Endothelial cell of umbilical vein (primary cell): ENCODE data around the gene DPP10. TPM values are rescaled to one million over a fixed set of nuclear protein-coding genes. Genes with fewer than 3 reads are reported as not detected.

Source experiments
- BruUV-seq: library from RNA; stranded (reverse); fragments of 400-500 nt; replicated peaks from 2 replicates; lab custom pipeline; 2021; lab: Mats Ljungman, UMichigan
- CTCF ChIA-PET: fragments of 300-600, 350-600 bp; sonication (Branson Sonifier 250); formaldehyde crosslinking; loops from one replicate; lab custom pipeline; 2021; ENCODE audit warnings: antibody characterized with exemption, inconsistent platforms; lab: Charles Lee
- POLR2A ChIA-PET: fragments of 300-600, 350-600 bp; sonication (Branson Sonifier 250); formaldehyde crosslinking; loops from one replicate; lab custom pipeline; 2021; ENCODE audit warnings: antibody characterized with exemption, inconsistent platforms; lab: Charles Lee
- DNase-seq: peaks from one replicate; pipeline ENCODE4 v3.0.0-alpha.2; 2011; ENCODE audit warnings: low read depth, low spot score
- FAIRE-seq: peaks from 2 replicates; lab custom pipeline; 2011; peaks lifted over from hg19 to GRCh38; lab: Jason Lieb, UNC
- H2AFZ ChIP-seq: 2 replicates; pipeline ENCODE4 v1.6.0; 2012; ENCODE audit warnings: low read depth, low read length, control low read depth, inconsistent platforms
- H3K27ac ChIP-seq: 2 replicates; pipeline ENCODE4 v1.5.1; 2011; ENCODE audit warnings: low read depth, mild to moderate bottlenecking, control low read depth, low read length, moderate library complexity; ENCODE audit not compliant: insufficient read depth
- H3K27me3 ChIP-seq, 2 experiments: 2 replicates each; pipeline versions ENCODE4 v1.6.0 to v1.6.1; 2011; ENCODE audit warnings: low read length in 2 of 2, mixed read lengths in 1 of 2; ENCODE audit not compliant: control insufficient read depth in 2 of 2, insufficient read depth in 2 of 2
- H3K36me3 ChIP-seq, 2 experiments: 2 replicates in 1 of 2; 3 replicates in 1 of 2; pipeline ENCODE4 v1.5.1; 2011; ENCODE audit warnings: low read length in 2 of 2, mild to moderate bottlenecking in 1 of 2, moderate library complexity in 1 of 2; ENCODE audit not compliant: control insufficient read depth in 2 of 2, insufficient read depth in 2 of 2; ENCODE audit errors: extremely low read depth in 1 of 2
- H3K4me1 ChIP-seq: 3 replicates; pipeline ENCODE4 v1.5.1; 2011; ENCODE audit warnings: mild to moderate bottlenecking, low read length; ENCODE audit not compliant: control insufficient read depth, insufficient read depth; ENCODE audit errors: extremely low read depth
- H3K4me2 ChIP-seq: 2 replicates; pipeline ENCODE4 v1.6.1; 2011; ENCODE audit warnings: low read length, control low read depth, mixed read lengths; ENCODE audit not compliant: insufficient read depth
- H3K4me3 ChIP-seq, 3 experiments: fragments of 200-600 bp in 1 of 3; sonication (generic), shearing (Covaris generic) in 1 of 3; replicated peaks in 1 of 3; 2 replicates each; pipeline ENCODE4 v1.5.1; 2011 to 2016; ENCODE audit warnings: control low read depth in 3 of 3, low read length in 3 of 3, mild to moderate bottlenecking in 2 of 3, inconsistent platforms in 1 of 3, low read depth in 1 of 3, moderate library complexity in 1 of 3; ENCODE audit not compliant: insufficient read depth in 1 of 3
- H3K79me2 ChIP-seq: 2 replicates; pipeline ENCODE4 v1.6.0; 2012; ENCODE audit warnings: low read length, inconsistent platforms; ENCODE audit not compliant: control insufficient read depth, insufficient read depth
- H3K9ac ChIP-seq: replicated peaks from 2 replicates; pipeline ENCODE3; 2011; ENCODE audit warnings: low read length, control low read depth; ENCODE audit not compliant: insufficient read depth; ENCODE audit errors: extremely low read depth
- H3K9me1 ChIP-seq: replicated peaks from 3 replicates; pipeline ENCODE4 v1.6.0; 2011; ENCODE audit warnings: mild to moderate bottlenecking, low read length; ENCODE audit not compliant: control insufficient read depth, insufficient read depth; ENCODE audit errors: extremely low read depth
- H3K9me3 ChIP-seq: replicated peaks from 2 replicates; pipeline ENCODE4 v1.5.1; 2012; ENCODE audit warnings: low read length, inconsistent platforms; ENCODE audit not compliant: control insufficient read depth, insufficient read depth
- H4K20me1 ChIP-seq: replicated peaks from 2 replicates; pipeline ENCODE3; 2011; ENCODE audit warnings: mild to moderate bottlenecking, low read length; ENCODE audit not compliant: control insufficient read depth, insufficient read depth; ENCODE audit errors: extremely low read depth
- EZH2 ChIP-seq: IDR thresholded peaks from 2 replicates; pipeline ENCODE4 v1.6.1; 2012; ENCODE audit warnings: borderline replicate concordance, low read depth, mild to moderate bottlenecking, moderate library complexity, low read length, inconsistent platforms; ENCODE audit not compliant: severe bottlenecking
- FOS ChIP-seq: IDR thresholded peaks from 2 replicates; pipeline ENCODE4 v1.6.1; 2011; ENCODE audit warnings: mild to moderate bottlenecking, low read length, moderate library complexity, borderline replicate concordance; ENCODE audit not compliant: insufficient read depth
- GATA2 ChIP-seq: IDR thresholded peaks from 2 replicates; pipeline ENCODE4 v1.7.0; 2011; ENCODE audit warnings: low read depth, mild to moderate bottlenecking, moderate library complexity, mixed read lengths, low read length; ENCODE audit not compliant: insufficient read length, insufficient read depth
- JUN ChIP-seq: IDR thresholded peaks from 2 replicates; pipeline ENCODE4 v1.6.1; 2011; ENCODE audit warnings: borderline replicate concordance, low read depth; ENCODE audit not compliant: insufficient read length, insufficient read depth
- MYC ChIP-seq: IDR thresholded peaks from one replicate; pipeline ENCODE4 v1.6.1; 2011; ENCODE audit warnings: mild to moderate bottlenecking, low read depth, low read length
- POLR2A ChIP-seq: IDR thresholded peaks from 2 replicates; pipeline ENCODE4 v1.6.1; 2012; ENCODE audit warnings: low read depth, mild to moderate bottlenecking, control low read depth, low read length
- POLR2AphosphoS5 ChIP-seq: IDR thresholded peaks from 2 replicates; pipeline ENCODE4 v1.6.1; 2012; ENCODE audit warnings: low read depth, mild to moderate bottlenecking, control low read depth, low read length, moderate library complexity; ENCODE audit not compliant: insufficient read depth
- dilution Hi-C: fragments of 300-500 bp; cut with MboI; formaldehyde crosslinking; loops from one replicate; pipeline ENCODE4 v1.15.0; 2019; ENCODE audit warnings: low sequenced_read_pairs; ENCODE audit not compliant: extremely low pct_ligation_motif_present
- intact Hi-C: fragments of 100-400 bp; cut with micrococcal nuclease; formaldehyde crosslinking; loops from one replicate; pipeline ENCODE4 v1.10.0; 2022
- polyA plus RNA-seq, 4 experiments: library from polyadenylated mRNA; depleted of rRNA in 3 of 4; stranded (reverse) in 3 of 4; unstranded in 1 of 4; fragments of >200 nt; gene quantifications; 2 replicates each; pipeline versions ENCODE4 v1.2.1 to v1.2.3, GENCODE V29; 2011 to 2012; ENCODE audit warnings: missing spikeins in 1 of 4
- total RNA-seq: library from RNA; stranded (reverse); gene quantifications from 2 replicates; pipeline ENCODE4 v1.2.3, GENCODE V29; 2021

Gene DPP10
- total and polyA plus RNA-seq, 2 donors (not counting 3 experiments of a cell fraction or from before 2014, with no cell fraction given): not detected

GRCh38 chr2:115867024-115867423, 1424.6 kb downstream of the DPP10 start:
- Histone ChIP-seq H3K4me2 (no peak overlapping the region), H3K36me3 (no peaks in the 10 kb centered on the region), H3K27me3 (no peaks in the 10 kb centered on the region), H4K20me1 (no peaks in the 10 kb centered on the region), H3K9ac (no peak overlapping the region), H3K4me3 (no peak overlapping the region), H3K9me3 (peaks cover 3% of the 10 kb centered on the region), H3K79me2 (no peaks in the 10 kb centered on the region), H3K27ac (no peak overlapping the region), H3K4me1 (no peaks in the 10 kb centered on the region), H3K9me1 (no peaks in the 10 kb centered on the region), H2AFZ (no peak overlapping the region)
- dilution Hi-C loops (no loop called here), intact Hi-C loops (no loop called here)
- POLR2A ChIA-PET: no interaction called here
- FAIRE-seq (no peak), DNase-seq (no peak)
- no TSS peak for BruUV-seq
- CTCF ChIA-PET: no interaction called here
- TF ChIP-seq JUN: no peak
- no peak for TF ChIP-seq POLR2A
- no peak for TF ChIP-seq MYC
- no peak for TF ChIP-seq GATA2
- TF ChIP-seq FOS: no peak
- no peak for TF ChIP-seq EZH2
- no peak for TF ChIP-seq POLR2AphosphoS5

DNA sequence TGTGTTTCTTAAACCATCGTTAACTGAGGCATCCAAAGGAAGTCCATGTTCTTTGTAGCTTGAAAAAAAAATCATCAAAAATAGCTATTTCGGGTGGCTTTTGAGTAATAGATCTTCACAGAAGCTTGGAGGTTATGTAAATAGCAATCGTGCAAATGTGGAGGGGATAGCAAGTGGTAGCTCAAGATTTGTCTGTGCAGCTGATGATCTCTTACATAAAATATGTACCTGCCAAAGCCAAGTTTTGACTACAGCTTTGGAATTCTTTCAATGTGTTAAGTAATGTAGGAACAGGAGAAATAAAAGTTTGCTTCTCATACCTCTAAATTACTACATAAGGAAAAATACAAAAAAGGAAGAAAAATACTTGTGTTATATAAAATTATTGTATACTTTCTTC, 1432.0 kb downstream of the DPP10 start:
- no peak overlapping the region for H2AFZ ChIP-seq
- CTCF ChIA-PET: no interaction called here
- H3K79me2 ChIP-seq: no peaks in the 10 kb centered on the region
- H3K9me1 ChIP-seq: no peaks in the 10 kb centered on the region
- H3K4me1 ChIP-seq: no peaks in the 10 kb centered on the region
- no peak overlapping the region for H3K4me3 ChIP-seq
- no peak overlapping the region for H3K9ac ChIP-seq
- H4K20me1 ChIP-seq: no peaks in the 10 kb centered on the region
- intact Hi-C loops (no loop called here), dilution Hi-C loops (no loop called here)
- H3K9me3 ChIP-seq: peaks cover 5% of the 10 kb centered on the region
- no peaks in the 10 kb centered on the region for H3K27me3 ChIP-seq
- no peaks in the 10 kb centered on the region for H3K36me3 ChIP-seq
- no TSS peak for BruUV-seq
- no peak overlapping the region for H3K4me2 ChIP-seq
- FAIRE-seq: no peak
- no peak overlapping the region for H3K27ac ChIP-seq
- TF ChIP-seq FOS: no peak
- TF ChIP-seq MYC: no peak
- TF ChIP-seq POLR2AphosphoS5: no peak
- no peak for TF ChIP-seq JUN
- TF ChIP-seq GATA2: no peak
- no peak for TF ChIP-seq EZH2
- POLR2A ChIA-PET: no interaction called here
- DNase-seq: no peak
